Cardiac fibroblast (primary cell): Measurements from ENCODE around the gene ADRB2.
"Not testable (repeated sequence)": the region's sequence is repeated elsewhere in the genome, so short reads cannot be mapped to it uniquely, and the experiment has no call there.

Source experiments
- DNase-seq, 2 donors: peaks; one replicate each; pipeline versions ENCODE4 v3.0.0 to v3.0.0-alpha.2; 2010; ENCODE audit warnings: low read depth in 2 of 2
- H3K4me3 ChIP-seq, 2 donors: replicated peaks in 1 of 2; 1 replicate in 1 of 2; 2 replicates in 1 of 2; pipeline ENCODE4 v1.5.1; 2011; ENCODE audit warnings: low read depth in 2 of 2, low read length in 2 of 2, mild to moderate bottlenecking in 2 of 2, moderate library complexity in 1 of 2
- CTCF ChIP-seq: IDR thresholded peaks from one replicate; pipeline ENCODE4 v1.5.1; 2011; ENCODE audit warnings: low read depth, mild to moderate bottlenecking, low read length, inconsistent platforms

The ADRB2 gene

GRCh38 chr5:148794729-148795561 is 31.5 kb upstream of the ADRB2 start:
- TF ChIP-seq CTCF: no peak
- peak; percentile 22 to 86 for DNase-seq

GRCh38 chr5:148796936-148797335 is 29.5 kb upstream of the ADRB2 start:
- no peak for TF ChIP-seq CTCF
- H3K4me3 ChIP-seq: no peak overlapping the region
- DNase-seq: no peak

More at GRCh38 chr5:148794729-148795561, 31.5 kb upstream of the ADRB2 start:
- H3K4me3 ChIP-seq: no peak overlapping the region

- DNase-seq: no peak
- H3K4me3 ChIP-seq: no peak overlapping the region
- TF ChIP-seq CTCF: no peak
Observed at GRCh38 chr5:148798786-148799185, 27.6 kb upstream of the ADRB2 start.

- peak in 1 of 2 donors; percentile 35 for DNase-seq
- no peak overlapping the region for H3K4me3 ChIP-seq
- no peak for TF ChIP-seq CTCF
Observed at GRCh38 chr5:148799737-148800527, 26.5 kb upstream of the ADRB2 start.

GRCh38 chr5:148801682-148802276 is 24.6 kb upstream of the ADRB2 start:
- H3K4me3 ChIP-seq: no peak overlapping the region
- no peak for TF ChIP-seq CTCF
- DNase-seq: no peak

- not testable (repeated sequence) for H3K4me3 ChIP-seq, DNase-seq
Observed at GRCh38 chr5:148803451-148803850, 23.0 kb upstream of the ADRB2 start.

- no peak for DNase-seq
- TF ChIP-seq CTCF: no peak
- no peak overlapping the region for H3K4me3 ChIP-seq
Observed at GRCh38 chr5:148804393-148804792, 22.0 kb upstream of the ADRB2 start.
